ENCODE results near the gene PLCB3. TPM values are rescaled to one million over a fixed set of nuclear protein-coding genes. Genes with fewer than 3 reads are reported as not detected.
A peak's percentile ranks its signal among the peaks of the same experiment; 100 is the strongest.

PLCB3 gene
- total RNA-seq, 5 donors from 2014 or later (not counting 1 experiment from before 2014, with no cell fraction given) = 3.6 to 14.9 (median 11.2) TPM

DNA sequence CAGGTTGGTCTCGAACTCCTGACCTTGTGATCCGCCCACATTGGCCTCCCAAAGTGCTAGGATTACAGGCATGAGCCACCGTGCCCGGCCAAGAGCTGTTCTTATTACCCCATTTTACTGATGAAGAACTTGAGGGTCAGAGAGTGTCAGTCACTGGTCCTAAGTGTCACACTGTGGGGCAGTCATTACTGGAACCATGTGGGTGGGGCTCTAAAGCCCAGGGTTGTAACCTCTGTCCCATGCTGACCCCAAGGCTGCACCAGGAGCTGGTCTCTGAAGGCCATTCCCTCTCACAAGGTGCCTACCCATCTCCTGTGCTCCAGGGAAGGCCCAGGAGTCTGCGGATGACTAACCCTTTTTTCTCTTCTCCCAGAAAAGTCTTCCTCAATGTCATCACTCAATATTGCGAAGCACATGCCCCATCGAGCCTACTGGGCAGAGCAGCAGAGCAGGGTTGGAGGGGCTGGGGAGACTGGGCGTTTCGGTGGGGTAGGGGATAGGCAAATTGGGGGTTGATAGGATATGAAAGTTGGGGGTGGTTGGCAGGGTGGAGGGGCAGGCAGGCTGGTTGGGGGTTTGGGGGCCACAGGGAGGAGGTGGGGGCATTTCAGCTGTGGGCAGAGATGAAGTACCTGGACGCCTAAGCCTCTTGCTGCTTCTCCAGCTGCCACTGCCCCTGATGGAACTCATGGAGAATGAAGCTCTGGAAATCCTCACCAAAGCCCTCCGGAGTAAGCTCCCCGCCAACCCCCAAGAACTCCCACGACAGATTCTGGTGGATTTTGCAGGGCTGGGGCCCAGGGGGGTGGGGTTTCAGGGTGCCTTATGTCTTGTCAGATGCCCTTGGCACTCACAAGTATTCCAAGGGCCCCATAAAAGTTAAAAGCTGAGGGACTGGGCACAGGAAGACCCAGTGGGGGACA lies 52.0 kb downstream of the PLCB3 start:
- H3K36me3 ChIP-seq (ENCODE audit: control insufficient read depth in 2 of 2, extremely low read depth in 1 of 2, insufficient read depth in 1 of 2, low read length in 1 of 2) = no peaks in the 10 kb centered on the region
- peaks cover 16 to 63% of the 10 kb centered on the region in 2 experiments for H3K4me1 ChIP-seq (ENCODE audit: control insufficient read depth in 1 of 2, extremely low read depth in 1 of 2, insufficient read depth in 2 of 2, low read length in 2 of 2)
- H3K4me3 ChIP-seq (ENCODE audit: control insufficient read depth in 1 of 2, extremely low read depth in 1 of 2, low read length in 1 of 2) = peak overlapping the region in 1 of 2 donors; percentile 88
- WGBS (ENCODE audit: insufficient coverage) = 94% methylated on average over 7 of the region's 13 CpGs
- Mint-ChIP-seq H3K27me3 (peaks cover 13 to 31% of the 10 kb centered on the region in 2 donors), H3K9me3 (no peaks in the 10 kb centered on the region), H3K36me3 (peaks cover 3% of the 10 kb centered on the region), H3K27ac (no peak overlapping the region), H3K4me3 (peak overlapping the region in 2 of 3 donors; percentile 92 to 99), H3K4me1 (peaks cover 36 to 44% (median 39%) of the 10 kb centered on the region in 3 donors)
- no peak overlapping the region for H3K27ac ChIP-seq (ENCODE audit: low read length)
- H3K27me3 ChIP-seq (replicated peaks in 1 of 2; ENCODE audit: control insufficient read depth in 2 of 2, extremely low read depth in 1 of 2, insufficient read depth in 2 of 2, low read length in 1 of 2) = peaks cover 2 to 56% of the 10 kb centered on the region in 2 experiments
- no peak for DNase-seq
- ATAC-seq (replicated peaks in 1 of 4) = no peak
- H3K9me3 ChIP-seq = no peaks in the 10 kb centered on the region
- POLR2A ChIA-PET = interaction anchor here in 1 of 2 donors (0.6 to 0.9 kb wide), 2 partner anchors 118 to 119 kb away, joined by 3 to 6 read pairs; partner anchors contain the start of gene STIP1
- CTCF ChIA-PET = interaction anchor here (0.5 to 5.8 kb wide), 14 partner anchors 9 to 1637 kb away, joined by 3 to 122 read pairs (median 6); partner anchors contain the start of genes GPR137 (in 2 of the 2), BAD (in 1 of the 2), FERMT3 (in 1 of the 2) and PLCB3 (in 1 of the 2)

GRCh38 chr11:64304032-64304315 lies 52.6 kb downstream of the PLCB3 start:
- Histone ChIP-seq H3K4me3 (ENCODE audit: control insufficient read depth in 1 of 2, extremely low read depth in 1 of 2, low read length in 1 of 2) (peak overlapping the region; percentile 88 to 89), H3K27me3 (replicated peaks in 1 of 2; ENCODE audit: control insufficient read depth in 2 of 2, extremely low read depth in 1 of 2, insufficient read depth in 2 of 2, low read length in 1 of 2) (peaks cover 0 to 50% of the 10 kb centered on the region in 2 experiments), H3K36me3 (ENCODE audit: control insufficient read depth in 2 of 2, extremely low read depth in 1 of 2, insufficient read depth in 1 of 2, low read length in 1 of 2) (no peaks in the 10 kb centered on the region), H3K27ac (ENCODE audit: low read length) (peak overlapping the region; percentile 93), H3K9me3 (no peaks in the 10 kb centered on the region), H3K4me1 (ENCODE audit: control insufficient read depth in 1 of 2, extremely low read depth in 1 of 2, insufficient read depth in 2 of 2, low read length in 2 of 2) (peaks cover 16 to 61% of the 10 kb centered on the region in 2 experiments)
- DNase-seq (no peak), ATAC-seq (replicated peaks in 1 of 4) (no peak)
- Mint-ChIP-seq H3K4me3 (peak overlapping the region; percentile 86 to 99 (median 92)), H3K27ac (peak overlapping the region; percentile 94), H3K9me3 (no peaks in the 10 kb centered on the region), H3K27me3 (peaks cover 10 to 25% of the 10 kb centered on the region in 2 donors), H3K4me1 (peaks cover 36 to 42% (median 39%) of the 10 kb centered on the region in 3 donors), H3K36me3 (peaks cover 3% of the 10 kb centered on the region)
- no CpG with 5 or more reads among the region's 5 CpGs for WGBS (ENCODE audit: insufficient coverage)
- POLR2A ChIA-PET = interaction anchor here in 1 of 2 donors (0.6 kb wide), 1 partner anchor 118 kb away, joined by 3 read pairs; the partner anchor contains the start of gene STIP1
- CTCF ChIA-PET = interaction anchor here (0.6 to 5.8 kb wide), 11 partner anchors 9 to 1638 kb away, joined by 3 to 122 read pairs (median 7); partner anchors contain the start of genes BAD (in 1 of the 2), FERMT3 (in 1 of the 2), FKBP2 (in 1 of the 2) and GPR137 (in 1 of the 2)

DNA sequence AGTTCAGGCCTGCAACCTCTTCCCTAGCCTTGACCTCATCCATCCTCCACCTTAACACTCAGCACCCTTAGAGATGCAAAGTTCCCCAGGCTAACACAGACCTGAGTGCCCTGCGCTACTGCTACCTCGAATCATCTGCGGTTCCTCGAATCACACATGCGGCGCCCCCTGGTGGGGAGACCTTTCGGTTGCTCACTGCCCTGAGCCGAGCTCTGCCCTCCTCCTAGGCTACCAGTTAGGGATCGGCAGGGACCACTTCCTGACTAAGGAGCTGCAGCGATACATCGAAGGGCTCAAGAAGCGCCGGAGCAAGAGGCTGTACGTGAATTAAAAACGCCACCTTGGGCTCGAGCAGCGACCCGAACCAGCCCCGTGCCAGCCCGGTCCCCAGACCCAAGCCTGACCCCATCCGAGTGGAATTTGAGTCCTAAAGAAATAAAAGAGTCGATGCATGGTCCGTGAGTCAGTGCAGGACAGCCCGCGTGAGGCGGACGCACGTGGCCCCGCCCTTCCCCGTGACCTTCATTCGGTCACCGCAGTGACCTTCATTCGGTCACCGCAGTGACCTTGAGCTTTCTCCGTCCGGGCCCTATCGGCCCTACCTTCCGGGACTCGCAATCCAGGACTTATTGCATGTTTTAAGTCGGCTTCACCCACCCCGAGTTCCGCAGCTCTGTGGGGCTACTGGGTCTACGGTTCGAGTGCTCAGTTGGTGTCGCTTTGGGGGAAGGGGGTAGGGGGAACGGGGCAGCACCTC lies 53.2 kb downstream of the PLCB3 start:
- H3K27ac Mint-ChIP-seq = peak overlapping the region; percentile 94
- H3K36me3 ChIP-seq (ENCODE audit: control insufficient read depth in 2 of 2, extremely low read depth in 1 of 2, insufficient read depth in 1 of 2, low read length in 1 of 2) = no peaks in the 10 kb centered on the region
- CTCF ChIA-PET = interaction anchor here (0.6 to 5.8 kb wide), 14 partner anchors 10 to 1639 kb away, joined by 3 to 122 read pairs (median 7); partner anchors contain the start of genes BAD (in 1 of the 2), FERMT3 (in 1 of the 2), FKBP2 (in 1 of the 2) and GPR137 (in 1 of the 2)
- peaks cover 15 to 56% of the 10 kb centered on the region in 2 experiments for H3K4me1 ChIP-seq (ENCODE audit: control insufficient read depth in 1 of 2, extremely low read depth in 1 of 2, insufficient read depth in 2 of 2, low read length in 2 of 2)
- peak; percentile 77 to 96 (median 90) for DNase-seq
- H3K27ac ChIP-seq (ENCODE audit: low read length) = peak overlapping the region; percentile 93
- peak overlapping the region; percentile 88 to 89 for H3K4me3 ChIP-seq (ENCODE audit: control insufficient read depth in 1 of 2, extremely low read depth in 1 of 2, low read length in 1 of 2)
- H3K27me3 Mint-ChIP-seq = peaks cover 10 to 23% of the 10 kb centered on the region in 2 donors
- peaks cover 0 to 45% of the 10 kb centered on the region in 2 experiments for H3K27me3 ChIP-seq (replicated peaks in 1 of 2; ENCODE audit: control insufficient read depth in 2 of 2, extremely low read depth in 1 of 2, insufficient read depth in 2 of 2, low read length in 1 of 2)
- peaks cover 36 to 40% (median 38%) of the 10 kb centered on the region in 3 donors for H3K4me1 Mint-ChIP-seq
- POLR2A ChIA-PET = interaction anchor here in 1 of 2 donors (1.1 kb wide), 1 partner anchor 13 kb away, joined by 10 read pairs; the partner anchor contains the start of genes PRDX5 and TRMT112
- H3K9me3 ChIP-seq = no peaks in the 10 kb centered on the region
- WGBS (ENCODE audit: insufficient coverage) = 1% methylated on average over 41 of the region's 46 CpGs
- H3K9me3 Mint-ChIP-seq = no peaks in the 10 kb centered on the region
- ATAC-seq (replicated peaks in 1 of 4) = peak; percentile 24 to 33 (median 31)
- peak overlapping the region; percentile 86 to 99 (median 92) for H3K4me3 Mint-ChIP-seq
- peaks cover 3% of the 10 kb centered on the region for H3K36me3 Mint-ChIP-seq

DNA sequence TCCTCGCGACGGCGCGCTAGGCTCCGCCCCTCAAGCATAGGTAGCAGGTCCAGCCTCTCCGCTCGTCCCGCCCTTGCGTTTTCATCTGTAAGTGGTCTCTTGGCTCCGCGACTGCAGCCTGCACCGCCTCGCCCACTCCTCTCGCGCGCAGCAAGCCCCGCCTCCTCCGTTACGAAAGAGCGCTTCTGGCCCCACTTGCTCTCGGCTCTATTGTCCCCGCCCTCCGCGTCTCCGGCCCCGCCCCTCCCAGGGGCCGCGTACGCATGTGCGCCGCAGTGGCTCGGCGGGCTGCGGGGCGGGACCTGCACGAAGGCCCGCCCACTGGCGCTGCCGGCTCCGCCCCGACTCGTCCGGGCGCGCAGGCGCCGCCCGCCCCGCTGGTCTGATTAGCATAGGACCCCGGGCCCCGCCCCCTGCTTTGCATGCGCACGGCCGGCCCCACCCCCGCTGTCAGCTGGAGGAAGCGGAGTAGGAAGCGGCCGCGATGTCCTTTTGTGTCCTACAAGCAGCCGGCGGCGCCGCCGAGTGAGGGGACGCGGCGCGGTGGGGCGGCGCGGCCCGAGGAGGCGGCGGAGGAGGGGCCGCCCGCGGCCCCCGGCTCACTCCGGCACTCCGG lies 53.9 kb downstream of the PLCB3 start, which contains the start of gene ESRRA:
Gene ESRRA (plus strand): TSS at position 450 of the 616 bp plus-strand sequence. CDS start 1,656 bp downstream, outside the sequence.
- peak within 1 kb of the TSS; percentile 94 to 96 for H3K27ac Mint-ChIP-seq
- Histone ChIP-seq H3K4me3 (ENCODE audit: control insufficient read depth in 1 of 2, extremely low read depth in 1 of 2, low read length in 1 of 2) (peak within 1 kb of the TSS; percentile 88 to 89), H3K4me1 (ENCODE audit: control insufficient read depth in 1 of 2, extremely low read depth in 1 of 2, insufficient read depth in 2 of 2, low read length in 2 of 2) (peaks cover 10 to 49% of the 10 kb centered on the region in 2 experiments), H3K27ac (ENCODE audit: low read length) (peak within 1 kb of the TSS; percentile 93), H3K9me3 (no peaks in the 10 kb centered on the region), H3K36me3 (ENCODE audit: control insufficient read depth in 2 of 2, extremely low read depth in 1 of 2, insufficient read depth in 1 of 2, low read length in 1 of 2) (no peaks in the 10 kb centered on the region), H3K27me3 (replicated peaks in 1 of 2; ENCODE audit: control insufficient read depth in 2 of 2, extremely low read depth in 1 of 2, insufficient read depth in 2 of 2, low read length in 1 of 2) (peaks cover 0 to 38% of the 10 kb centered on the region in 2 experiments)
- under 1% methylated on average over 81 of the region's 81 CpGs for WGBS (ENCODE audit: insufficient coverage)
- DNase-seq = peak; percentile 97 to 100 (median 99)
- H3K9me3 Mint-ChIP-seq = no peaks in the 10 kb centered on the region
- POLR2A ChIA-PET = interaction anchor here in 1 of 2 donors (0.6 to 1.1 kb wide), 3 partner anchors 13 to 101 kb away, joined by 3 to 10 read pairs (median 3); partner anchors contain the start of genes PRDX5 and TRMT112
- H3K4me1 Mint-ChIP-seq = peaks cover 31 to 34% (median 32%) of the 10 kb centered on the region in 3 donors
- peaks cover 7 to 17% of the 10 kb centered on the region in 2 donors for H3K27me3 Mint-ChIP-seq
- CTCF ChIA-PET = interaction anchor here (0.6 to 5.8 kb wide), 13 partner anchors 11 to 1589 kb away, joined by 3 to 122 read pairs (median 7); partner anchors contain the start of genes BAD (in 1 of the 2), FERMT3 (in 1 of the 2), FKBP2 (in 1 of the 2) and GPR137 (in 1 of the 2)
- peak within 1 kb of the TSS; percentile 92 to 99 (median 93) for H3K4me3 Mint-ChIP-seq
- peak; percentile 75 to 82 (median 77) for ATAC-seq (replicated peaks in 1 of 4)
- H3K36me3 Mint-ChIP-seq = peaks cover 3% of the 10 kb centered on the region

All from T-cell (primary cell).